Suppressor macrophage treated with lipopolysaccharide for 4 hours (primary cell): ENCODE measurements around the gene FOXC2.
A peak's percentile ranks its signal among the peaks of the same experiment; 100 is the strongest.

Experiments used
- DNase-seq: peaks from one replicate; pipeline ENCODE4 v3.0.0-alpha.2; 2020

FOXC2 gene

GRCh38 chr16:86593913-86594620 is 27.4 kb downstream of the FOXC2 start:
- no peak for DNase-seq

- no peak for DNase-seq
Observed at GRCh38 chr16:86594721-86595120, 28.1 kb downstream of the FOXC2 start.

- no peak for DNase-seq
Observed at GRCh38 chr16:86595983-86596605, 29.5 kb downstream of the FOXC2 start.

- no peak for DNase-seq
Observed at GRCh38 chr16:86597126-86597879, 30.7 kb downstream of the FOXC2 start.

- no peak for DNase-seq
Observed at GRCh38 chr16:86597880-86598606, 31.4 kb downstream of the FOXC2 start.

- DNase-seq: peak; percentile 10
Observed at GRCh38 chr16:86598607-86599565, 32.3 kb downstream of the FOXC2 start.

GRCh38 chr16:86601356-86601755 is 34.7 kb downstream of the FOXC2 start:
- no peak for DNase-seq

GRCh38 chr16:86602521-86602920 is 35.9 kb downstream of the FOXC2 start:
- no peak for DNase-seq

GRCh38 chr16:86604436-86605193 is 38.0 kb downstream of the FOXC2 start:
- peak; percentile 1 for DNase-seq

- no peak for DNase-seq
Observed at GRCh38 chr16:86605950-86606349, 39.3 kb downstream of the FOXC2 start.

- DNase-seq: no peak
Observed at GRCh38 chr16:86608301-86608747, 41.7 kb downstream of the FOXC2 start.

GRCh38 chr16:86609115-86609514 is 42.5 kb downstream of the FOXC2 start:
- DNase-seq: no peak

GRCh38 chr16:86609661-86610060 is 43.0 kb downstream of the FOXC2 start:
- DNase-seq: no peak

GRCh38 chr16:86610779-86611524 is 44.3 kb downstream of the FOXC2 start:
- DNase-seq: no peak

GRCh38 chr16:86611525-86611855 is 44.9 kb downstream of the FOXC2 start:
- DNase-seq: no peak

GRCh38 chr16:86611941-86612340 is 45.3 kb downstream of the FOXC2 start:
- no peak for DNase-seq

GRCh38 chr16:86614699-86615098 is 48.1 kb downstream of the FOXC2 start:
- no peak for DNase-seq

- DNase-seq: no peak
Observed at GRCh38 chr16:86616906-86617305, 50.3 kb downstream of the FOXC2 start.

GRCh38 chr16:86618431-86619238 is 52.0 kb downstream of the FOXC2 start:
- DNase-seq: no peak
